ENCODE data around the gene PCSK6. TPM values are rescaled to one million over a fixed set of nuclear protein-coding genes. Genes with fewer than 3 reads are reported as not detected.

Gene PCSK6
- total RNA-seq, 3 donors from 2014 or later, result 7.2 to 19.7 (median 18.0) TPM

GRCh38 chr15:101428758-101429157 lies 60.7 kb downstream of the PCSK6 start:
- Histone ChIP-seq H3K27ac (no peak overlapping the region), H3K4me1 (no peaks in the 10 kb centered on the region), H3K27me3 (no peaks in the 10 kb centered on the region), H3K4me3 (no peak overlapping the region), H3K9me3 (no peaks in the 10 kb centered on the region), H3K36me3 (no peaks in the 10 kb centered on the region)
- TF ChIP-seq CTCF (IDR thresholded peaks at IDR 0.05) (no peak), POLR2AphosphoS5 (IDR thresholded peaks at IDR 0.05) (no peak), POLR2A (IDR thresholded peaks at IDR 0.05) (no peak)
- no peak for DNase-seq (ENCODE audit: low spot score in 2 of 2)
- intact Hi-C loops (cut with DNase I; ENCODE audit: low total_unique reads), result no loop called here

GRCh38 chr15:101427606-101428487 lies 61.7 kb downstream of the PCSK6 start:
- DNase-seq (ENCODE audit: low spot score in 2 of 2), result no peak
- intact Hi-C loops (cut with DNase I; ENCODE audit: low total_unique reads), result no loop called here

GRCh38 chr15:101426761-101427333 lies 62.7 kb downstream of the PCSK6 start:
- H3K4me1 ChIP-seq, result no peaks in the 10 kb centered on the region
- no peaks in the 10 kb centered on the region for H3K27me3 ChIP-seq
- H3K4me3 ChIP-seq, result no peak overlapping the region
- TF ChIP-seq POLR2A (IDR thresholded peaks at IDR 0.05) (no peak), CTCF (IDR thresholded peaks at IDR 0.05) (no peak), POLR2AphosphoS5 (IDR thresholded peaks at IDR 0.05) (no peak)
- no peaks in the 10 kb centered on the region for H3K36me3 ChIP-seq
- H3K9me3 ChIP-seq, result peaks cover 0 to 5% of the 10 kb centered on the region in 2 donors
- H3K27ac ChIP-seq, result no peak overlapping the region
- peak in 1 of 2 donors; percentile 3 for DNase-seq (ENCODE audit: low spot score in 2 of 2)
- intact Hi-C loops (cut with DNase I; ENCODE audit: low total_unique reads), result no loop called here

More at GRCh38 chr15:101427606-101428487, 61.7 kb downstream of the PCSK6 start:
- TF ChIP-seq CTCF (IDR thresholded peaks at IDR 0.05), result no peak
- TF ChIP-seq POLR2AphosphoS5 (IDR thresholded peaks at IDR 0.05), result no peak
- no peak for TF ChIP-seq POLR2A (IDR thresholded peaks at IDR 0.05)
- Histone ChIP-seq H3K36me3 (no peaks in the 10 kb centered on the region), H3K9me3 (no peaks in the 10 kb centered on the region), H3K27ac (no peak overlapping the region), H3K4me3 (no peak overlapping the region), H3K4me1 (no peaks in the 10 kb centered on the region), H3K27me3 (no peaks in the 10 kb centered on the region)

- Histone ChIP-seq H3K9me3 (peaks cover 0 to 5% of the 10 kb centered on the region in 2 donors), H3K4me3 (no peak overlapping the region), H3K4me1 (no peaks in the 10 kb centered on the region), H3K27ac (no peak overlapping the region), H3K36me3 (no peaks in the 10 kb centered on the region), H3K27me3 (no peaks in the 10 kb centered on the region)
- TF ChIP-seq CTCF (IDR thresholded peaks at IDR 0.05) (no peak), POLR2A (IDR thresholded peaks at IDR 0.05) (no peak), POLR2AphosphoS5 (IDR thresholded peaks at IDR 0.05) (no peak)
- intact Hi-C loops (cut with DNase I; ENCODE audit: low total_unique reads), result loop anchor here (2.0 kb wide), 1 partner anchor 57 kb away; no protein-coding TSS in a partner anchor
- DNase-seq (ENCODE audit: low spot score in 2 of 2), result no peak
These were observed 63.6 kb downstream of the PCSK6 start for GRCh38 chr15:101425787-101426365.
